Activated T-helper 9 cell treated with anti-CD3 and anti-CD28 coated beads, Interleukin-2, amount 50 U/mL, for 16 hours (primary cell): ENCODE measurements around the gene RARB.

Experiments
- DNase-seq: peaks from one replicate; pipeline ENCODE4 v3.0.0-alpha.2; 2020; ENCODE audit warnings: low read depth

RARB gene

DNA sequence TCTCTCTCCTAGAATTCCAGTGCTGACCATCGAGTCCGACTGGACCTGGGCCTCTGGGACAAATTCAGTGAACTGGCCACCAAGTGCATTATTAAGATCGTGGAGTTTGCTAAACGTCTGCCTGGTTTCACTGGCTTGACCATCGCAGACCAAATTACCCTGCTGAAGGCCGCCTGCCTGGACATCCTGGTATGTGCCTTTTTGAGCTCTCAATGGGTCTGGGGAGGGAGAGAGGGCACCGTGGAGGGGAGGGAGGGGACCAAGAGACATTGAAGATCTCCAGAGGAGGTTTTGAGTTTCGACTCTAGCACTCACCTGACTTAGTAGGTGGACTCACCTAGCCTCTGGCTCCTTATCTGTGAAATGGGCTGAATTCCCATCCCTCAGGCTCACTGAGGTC lies 152.5 kb downstream of the RARB start:
- no peak for DNase-seq

DNA sequence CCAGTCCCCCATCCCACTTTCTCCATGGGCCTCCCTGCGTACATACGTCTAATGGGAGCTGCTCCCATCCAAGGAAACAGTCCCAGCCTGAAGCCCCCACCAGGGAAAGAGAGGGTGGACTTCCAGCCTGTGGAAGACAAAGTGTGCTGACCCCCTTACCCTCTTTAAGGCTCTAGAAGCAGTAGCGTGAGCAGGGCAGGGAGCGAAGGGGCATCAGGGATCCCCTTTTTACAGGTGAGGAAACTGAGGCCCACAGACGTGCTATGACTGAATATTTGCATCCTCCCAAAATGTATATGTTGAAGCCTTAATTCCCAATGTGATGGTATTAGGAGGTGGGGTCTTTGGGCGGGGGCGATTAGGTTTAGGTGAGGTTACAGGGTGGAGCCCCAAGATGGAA lies 153.3 kb downstream of the RARB start:
- DNase-seq, result no peak

DNA sequence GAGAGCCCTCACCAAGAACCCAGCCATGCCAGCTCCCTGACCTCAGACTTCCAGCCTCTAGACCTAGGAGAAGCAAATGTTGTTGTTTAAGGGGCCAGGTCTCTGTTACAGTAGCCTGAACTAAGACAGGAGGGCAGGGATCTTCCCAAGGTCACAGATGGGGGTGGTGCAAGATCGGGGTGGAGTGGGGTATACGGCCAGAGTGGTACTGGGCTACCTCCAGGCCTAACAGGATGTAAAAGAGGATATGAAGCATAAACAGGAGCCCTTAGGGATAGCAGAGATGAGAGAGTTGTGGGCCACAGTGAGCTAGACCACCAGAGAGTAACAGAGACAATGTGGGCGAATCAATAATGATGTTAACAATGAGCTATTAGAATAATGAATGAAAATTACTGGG lies 153.8 kb downstream of the RARB start:
- DNase-seq, result no peak

DNA sequence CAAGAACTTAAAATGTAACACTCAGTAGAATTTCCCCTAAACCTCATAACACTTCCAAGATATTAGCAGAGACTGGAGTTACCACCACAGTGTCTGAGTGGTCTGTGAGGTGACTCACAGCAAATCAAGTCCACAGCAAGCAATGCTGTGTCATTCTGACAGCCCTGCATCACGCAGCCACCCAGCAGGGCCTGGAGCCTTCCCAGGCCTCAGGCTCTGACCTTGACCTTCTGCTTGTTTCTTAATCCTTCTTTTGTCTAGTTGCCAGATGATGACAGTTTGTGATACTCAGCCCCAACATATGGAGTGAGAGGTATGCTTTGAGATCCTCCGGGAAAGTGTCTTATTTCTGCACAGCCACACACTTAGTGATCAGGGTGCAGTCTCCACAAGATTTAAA lies 154.2 kb downstream of the RARB start:
- DNase-seq, result no peak

DNA sequence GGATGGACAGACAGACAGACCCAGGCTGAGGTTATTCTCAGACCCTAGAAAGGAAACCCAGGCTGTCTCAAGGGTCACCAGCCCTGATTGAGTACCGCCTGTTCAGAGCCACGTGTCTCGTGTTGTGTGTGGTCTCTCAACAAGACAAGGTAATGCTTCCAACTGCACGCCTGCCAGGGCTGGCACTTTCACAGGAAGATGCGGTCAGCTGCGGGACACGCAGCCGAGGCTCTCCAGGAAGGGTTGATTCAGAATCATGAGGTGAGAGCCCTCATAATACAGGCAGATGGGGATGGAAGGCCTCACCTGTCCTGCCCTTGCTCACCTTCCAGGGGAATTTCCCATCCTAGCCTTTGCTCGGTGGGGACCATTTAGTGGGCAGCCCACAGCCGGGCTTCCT lies 155.3 kb downstream of the RARB start:
- no peak for DNase-seq

DNA sequence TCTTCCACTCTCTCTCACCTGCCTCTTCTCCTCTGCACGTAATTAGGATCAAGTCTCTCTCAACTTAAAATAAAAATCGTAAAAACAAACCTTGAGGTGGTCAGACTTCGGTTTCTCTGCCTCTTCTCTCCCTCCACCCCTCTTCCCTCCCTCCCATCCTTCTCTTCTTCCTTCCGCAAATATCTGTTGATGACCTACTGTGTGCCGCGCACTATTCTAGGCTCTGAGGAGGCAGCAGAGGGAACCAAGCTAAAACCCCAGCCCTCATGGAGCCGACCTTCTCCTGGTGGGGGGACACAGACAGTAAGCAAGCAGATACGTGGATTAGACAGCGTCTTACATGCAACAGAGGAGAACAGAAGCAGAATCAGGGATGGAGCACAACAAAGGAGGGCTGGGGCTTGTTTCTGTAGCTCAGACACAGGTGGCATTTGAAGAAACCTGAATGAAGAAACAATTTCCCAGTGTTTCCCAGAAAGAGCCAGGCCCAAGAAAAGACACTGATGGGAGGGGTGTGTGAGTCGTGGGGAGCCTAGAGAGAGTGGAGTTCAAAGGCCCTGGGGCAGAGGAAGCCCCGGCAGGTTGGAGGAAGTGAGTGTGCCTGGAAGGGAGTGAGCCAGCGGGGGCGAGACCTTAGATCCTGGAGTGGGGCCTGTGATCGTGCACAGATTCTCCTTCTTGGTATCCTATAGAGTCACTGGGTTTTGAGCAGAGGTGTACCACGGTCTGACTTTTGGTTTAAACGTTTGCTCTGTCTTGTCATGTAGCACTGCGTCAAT lies 156.1 kb downstream of the RARB start:
- no peak for DNase-seq

DNA sequence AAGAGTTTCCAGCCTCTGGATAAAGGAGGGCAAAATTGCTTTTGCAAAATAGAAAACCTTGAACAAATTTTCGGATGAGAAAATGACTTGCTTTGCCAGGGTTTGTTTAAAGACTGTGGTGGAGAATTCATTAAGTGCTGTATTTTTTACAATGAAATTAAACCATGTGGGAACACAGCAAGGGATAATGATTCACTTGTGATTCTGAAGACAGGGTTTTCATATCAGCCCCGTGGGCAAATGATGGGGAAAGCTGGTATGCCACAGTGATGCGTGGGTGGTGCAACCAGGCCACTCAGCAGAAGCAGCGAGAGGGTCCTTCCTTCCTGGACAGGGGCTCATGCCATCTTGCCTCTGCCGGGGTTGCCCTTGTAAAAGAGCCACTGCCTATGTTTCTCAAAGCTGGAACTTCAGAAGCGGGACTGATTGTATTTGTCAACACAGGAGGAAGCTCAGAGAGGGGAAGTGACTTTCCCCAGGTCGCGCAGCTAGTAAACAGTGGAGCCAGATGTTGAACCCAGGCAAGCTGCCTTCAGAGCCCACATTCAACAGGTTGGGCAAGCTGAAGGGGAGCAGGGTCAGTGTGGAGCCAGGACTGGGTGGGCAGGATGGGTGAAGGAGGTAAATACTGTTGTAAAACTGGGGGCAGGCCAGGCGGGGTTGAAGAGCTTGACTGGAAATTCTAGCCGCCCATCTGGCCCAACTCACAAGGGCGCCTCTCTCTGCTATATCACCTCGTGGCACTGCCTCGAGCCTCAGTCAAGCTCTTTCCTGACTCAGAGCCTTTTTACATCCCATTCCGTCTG lies 157.5 kb downstream of the RARB start:
- DNase-seq, result no peak

DNA sequence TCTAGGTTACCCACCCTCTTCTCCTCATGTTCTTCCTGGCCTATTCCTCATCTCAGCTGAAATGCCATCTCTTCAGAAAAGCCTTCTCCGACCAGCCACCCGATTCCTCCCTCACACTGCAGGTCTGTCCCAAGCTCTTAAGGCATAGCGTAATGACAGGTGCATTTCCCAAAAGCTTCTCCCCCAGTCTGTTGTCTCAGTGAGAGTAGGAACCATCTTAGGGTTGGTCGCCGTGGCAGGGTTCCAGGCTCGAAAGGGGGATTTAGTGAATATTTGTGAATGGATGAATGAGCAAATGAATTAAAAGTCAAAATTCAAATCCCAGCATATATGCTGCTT lies 158.1 kb downstream of the RARB start:
- DNase-seq, result no peak

DNA sequence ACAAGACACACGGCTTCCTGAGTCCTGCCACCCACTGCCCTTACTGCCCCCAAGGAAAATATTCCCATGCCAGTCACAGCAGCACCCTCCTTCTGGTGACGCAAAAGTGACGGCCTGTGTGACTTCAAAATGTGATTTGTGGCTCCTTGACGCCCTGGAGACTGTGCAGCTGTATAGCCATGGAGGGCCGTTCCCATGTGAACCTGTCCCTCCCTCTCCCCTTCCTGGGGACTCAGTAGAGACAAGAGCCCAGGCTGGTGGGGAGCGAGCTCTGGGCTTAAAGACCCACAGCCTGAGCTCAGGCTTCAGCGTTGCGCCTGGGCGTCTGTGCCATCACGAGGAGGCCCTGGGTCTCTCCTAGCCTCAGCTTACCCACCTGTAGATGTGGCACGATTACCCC lies 158.5 kb downstream of the RARB start:
- no peak for DNase-seq

DNA sequence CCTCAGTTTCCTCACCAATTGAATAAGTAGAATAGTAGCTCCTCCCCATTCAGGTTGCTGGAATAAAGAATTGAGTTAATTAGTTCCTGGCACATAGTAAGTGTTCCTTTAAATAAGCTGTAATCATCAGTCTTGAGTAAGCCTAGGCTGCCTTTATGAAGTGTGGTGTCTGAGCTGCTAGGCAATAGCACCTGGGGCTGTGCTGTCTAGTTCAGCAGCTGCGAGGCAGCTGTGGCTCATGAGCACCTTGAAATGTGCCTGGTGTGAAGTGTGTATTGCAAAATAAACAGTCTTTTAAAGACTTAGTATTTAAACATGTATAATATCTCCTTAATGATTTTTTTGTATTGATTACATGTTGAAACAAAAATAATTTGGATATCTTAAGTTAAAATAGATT lies 159.0 kb downstream of the RARB start:
- DNase-seq, result no peak

DNA sequence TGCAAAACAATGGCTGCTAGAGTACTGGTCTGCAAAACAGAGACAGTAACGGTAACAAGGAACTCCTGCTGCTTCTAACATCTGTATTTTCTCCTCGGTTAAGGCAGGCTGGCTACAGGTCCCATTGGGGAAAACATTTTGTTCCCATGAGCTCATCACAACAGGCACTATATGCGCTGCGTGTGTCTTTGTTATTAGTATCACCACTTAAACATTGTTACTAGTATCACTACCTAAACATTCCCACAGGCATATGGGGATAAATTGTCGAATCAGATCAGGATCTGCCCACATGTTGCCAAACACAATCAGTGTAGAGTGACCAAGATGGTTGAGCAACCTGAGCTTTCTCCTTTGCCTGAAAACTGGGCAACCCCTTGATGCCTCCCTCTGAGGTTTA lies 159.5 kb downstream of the RARB start:
- no peak for DNase-seq

DNA sequence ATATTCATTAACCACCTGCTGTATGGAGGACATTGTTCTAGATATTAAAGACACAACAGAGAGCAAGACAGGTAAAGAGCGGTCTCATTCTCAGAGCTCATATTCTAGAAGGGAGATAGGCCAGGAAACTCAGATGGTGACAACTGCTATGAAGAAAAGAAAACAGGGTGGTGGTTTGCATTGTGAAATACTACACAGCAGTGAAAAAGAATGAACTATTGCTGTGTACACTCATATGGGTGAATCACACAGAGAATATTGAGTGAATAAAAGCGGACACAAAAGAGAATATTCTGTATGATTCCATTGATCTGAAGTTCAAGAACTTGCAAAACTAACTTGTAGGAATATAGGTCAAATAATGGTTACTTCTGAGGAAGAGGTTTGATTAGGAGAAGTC lies 159.9 kb downstream of the RARB start:
- DNase-seq, result no peak

DNA sequence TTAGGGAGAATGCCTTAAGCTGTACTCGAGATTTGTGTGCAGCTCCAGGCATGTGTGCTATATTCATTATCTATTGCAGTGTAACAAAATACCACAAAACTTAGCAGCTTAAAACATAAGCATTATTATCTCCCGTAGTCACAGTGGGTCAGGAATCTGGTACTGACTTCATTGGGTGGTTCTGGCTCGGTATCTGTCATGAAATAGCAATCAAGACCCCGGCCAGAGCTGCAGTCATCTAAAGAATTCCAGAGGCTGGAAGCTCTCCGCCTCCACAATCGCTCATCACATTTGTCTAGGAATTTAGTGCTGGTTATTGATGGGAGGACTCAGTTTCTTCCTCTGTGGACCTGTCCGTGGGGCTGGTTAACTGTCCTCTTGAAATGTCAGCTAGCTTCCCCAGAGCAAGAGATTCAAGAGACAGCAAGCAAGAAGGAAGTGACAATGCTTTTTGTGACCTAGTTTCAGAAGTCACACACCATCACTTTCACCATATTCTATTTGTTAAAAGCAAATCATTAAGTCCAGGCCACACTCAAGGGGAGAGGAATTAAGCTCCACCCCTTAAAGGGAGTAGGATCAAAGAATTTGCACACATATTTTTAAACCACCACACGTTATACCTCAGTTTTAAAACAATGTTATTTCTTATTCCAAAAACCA lies 160.5 kb downstream of the RARB start:
- DNase-seq, result no peak

DNA sequence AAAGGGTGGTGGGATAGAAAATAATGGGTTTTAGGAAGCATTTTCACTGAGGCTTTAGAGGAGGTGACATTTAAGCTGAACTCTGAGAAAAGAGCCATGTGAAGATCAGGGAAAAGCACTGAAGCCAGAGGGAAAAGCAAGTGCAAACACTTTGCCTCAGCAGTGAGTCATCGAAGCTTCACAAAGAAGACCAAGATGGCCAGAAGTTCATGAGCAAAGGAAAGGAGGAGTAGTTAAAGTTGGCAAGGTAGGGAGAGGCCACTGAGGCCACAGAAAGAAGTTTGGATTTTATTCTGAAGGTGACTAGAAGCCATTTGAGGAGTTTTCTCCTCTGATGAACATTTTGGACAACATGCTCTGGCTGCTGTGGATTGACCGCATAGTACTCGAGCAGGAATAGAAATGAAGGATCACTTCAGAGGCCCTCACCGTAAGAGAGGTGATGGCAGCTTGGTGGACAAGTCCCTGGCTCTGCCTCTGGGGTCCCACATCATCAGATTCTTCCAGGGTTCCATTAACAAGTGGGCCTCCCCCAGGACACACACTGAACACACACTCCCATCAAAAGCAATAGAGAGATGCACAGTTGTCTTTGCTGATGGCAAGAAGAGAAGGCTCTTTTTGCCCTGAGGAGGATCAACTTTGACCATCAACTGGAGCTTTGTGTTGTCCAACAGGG lies 161.2 kb downstream of the RARB start:
- no peak for DNase-seq

DNA sequence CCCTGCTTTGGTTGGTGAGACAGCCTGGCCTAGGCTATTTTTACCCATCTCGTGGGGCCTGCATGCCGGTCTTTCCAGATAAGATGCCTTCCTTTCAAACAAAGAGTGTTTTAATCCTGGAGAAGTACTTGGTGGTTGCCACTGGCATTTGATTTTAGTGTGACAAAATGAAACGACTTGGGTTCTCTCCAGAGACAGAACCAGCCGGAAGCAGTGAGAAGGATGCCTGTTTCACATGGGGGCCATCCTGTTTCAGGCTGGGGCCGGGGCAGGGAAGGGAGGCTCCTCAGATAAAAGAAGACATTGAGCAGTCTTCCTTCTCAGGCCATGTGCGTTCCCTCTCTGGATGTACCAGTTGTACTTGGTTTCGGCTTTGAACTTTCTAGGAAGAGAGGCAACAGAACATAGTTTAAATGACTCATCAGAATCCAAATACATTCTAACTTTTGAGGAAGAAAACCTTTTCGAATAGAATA lies 161.8 kb downstream of the RARB start:
- no peak for DNase-seq

DNA sequence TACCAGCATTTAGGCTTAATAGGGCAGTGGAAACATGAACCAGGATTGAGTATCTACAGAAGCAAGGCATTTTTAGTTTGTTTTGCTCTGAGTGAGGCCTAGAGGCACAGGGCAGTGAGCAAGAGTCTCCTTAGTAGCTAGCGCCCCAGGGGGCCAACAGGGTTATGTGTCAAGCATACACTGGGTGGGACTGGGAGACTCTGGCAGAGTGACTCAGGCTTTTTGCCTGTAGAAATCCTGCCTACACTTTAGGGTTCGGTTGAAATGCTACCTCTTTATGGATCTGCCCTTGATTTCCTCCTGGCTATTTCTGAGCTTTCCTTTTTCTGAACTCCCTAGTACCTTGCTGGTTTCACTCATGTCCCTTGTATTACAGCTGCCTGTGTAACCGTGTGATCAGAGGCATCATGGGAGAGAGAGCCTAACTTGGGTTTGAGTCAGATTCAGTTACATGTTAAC lies 164.5 kb downstream of the RARB start:
- no peak for DNase-seq

DNA sequence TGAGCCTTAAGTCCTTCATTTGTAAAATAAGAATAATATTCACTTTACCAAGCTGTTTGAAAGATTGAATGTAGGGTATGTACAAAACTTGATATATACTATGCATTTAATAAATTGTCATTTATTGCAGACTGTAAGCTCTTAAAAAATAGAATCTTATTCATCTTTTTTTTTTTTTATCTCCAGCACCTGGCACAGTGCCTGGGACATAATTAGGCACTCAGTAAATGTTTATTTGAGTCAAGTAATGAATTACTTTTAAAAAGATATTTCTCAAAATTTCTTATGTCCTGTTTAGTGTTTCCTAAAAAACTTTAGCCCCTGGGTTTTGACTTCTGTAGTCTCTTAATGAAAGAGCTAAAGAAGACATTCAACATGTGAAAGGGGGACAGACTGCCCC lies 164.9 kb downstream of the RARB start:
- no peak for DNase-seq

DNA sequence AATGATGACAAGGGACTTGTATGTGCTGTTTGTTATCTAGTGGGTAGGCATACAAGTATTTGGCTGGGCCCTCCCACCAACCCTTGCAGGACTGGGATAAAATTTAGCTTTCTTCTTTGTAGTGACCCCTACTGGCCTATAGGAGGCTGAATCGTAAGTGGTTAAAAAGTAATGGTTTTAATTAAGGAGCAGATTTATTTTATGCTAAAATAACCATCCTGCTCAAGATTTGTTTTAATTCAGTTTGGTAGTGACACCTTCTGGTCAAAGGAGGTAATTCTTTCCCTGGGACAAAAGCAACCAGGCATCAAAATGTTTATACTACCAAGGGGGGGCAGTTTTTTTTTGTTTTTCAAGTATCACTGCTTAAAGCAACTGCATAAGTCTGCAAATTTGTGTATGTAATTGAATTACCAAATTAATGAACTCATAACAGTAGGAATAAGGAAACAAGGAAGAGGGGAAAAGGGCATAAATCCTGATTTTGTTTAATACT lies 166.0 kb downstream of the RARB start:
- no peak for DNase-seq

DNA sequence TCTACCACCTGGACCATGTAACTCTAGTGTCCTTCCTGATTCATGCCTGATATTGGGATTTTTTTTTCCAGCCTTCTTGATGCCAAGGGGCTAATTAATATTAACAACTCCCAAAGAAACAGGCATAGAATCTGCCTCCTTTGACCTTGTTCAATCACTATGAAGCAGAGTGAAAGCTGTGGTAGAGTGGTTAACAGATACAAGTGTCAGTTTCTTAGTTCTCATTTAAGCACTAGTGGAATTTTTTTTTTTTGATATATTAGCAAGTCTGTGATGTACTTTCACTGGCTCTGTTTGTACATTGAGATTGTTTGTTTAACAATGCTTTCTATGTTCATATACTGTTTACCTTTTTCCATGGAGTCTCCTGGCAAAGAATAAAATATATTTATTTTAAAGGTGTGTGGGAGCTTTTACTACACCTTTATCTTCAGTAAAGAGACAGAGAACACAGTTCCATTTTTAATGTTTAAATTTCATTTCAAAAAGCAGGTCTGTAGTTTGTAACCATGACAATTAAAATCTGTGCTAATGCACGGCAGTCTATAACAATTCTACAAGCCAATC lies 169.6 kb downstream of the RARB start:
- DNase-seq, result no peak

DNA sequence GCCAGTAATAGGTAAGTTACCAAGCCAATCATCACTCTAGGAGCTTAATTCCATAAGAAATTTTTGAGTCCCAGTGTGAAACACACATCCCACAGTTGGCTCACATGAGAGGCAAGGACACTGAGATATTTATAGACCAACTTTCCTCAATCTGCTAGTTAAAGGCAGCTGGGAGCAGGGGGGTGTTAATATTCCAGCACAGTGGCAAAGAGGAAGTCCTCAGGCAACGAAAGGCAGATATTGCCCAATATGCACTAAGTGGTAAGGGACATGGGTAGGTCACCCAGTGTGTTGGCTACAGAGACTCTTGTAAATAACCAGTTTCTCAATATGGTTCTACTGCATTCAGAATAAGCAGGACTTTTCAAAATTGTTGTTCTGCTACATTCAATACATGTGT lies 175.6 kb downstream of the RARB start:
- no peak for DNase-seq

DNA sequence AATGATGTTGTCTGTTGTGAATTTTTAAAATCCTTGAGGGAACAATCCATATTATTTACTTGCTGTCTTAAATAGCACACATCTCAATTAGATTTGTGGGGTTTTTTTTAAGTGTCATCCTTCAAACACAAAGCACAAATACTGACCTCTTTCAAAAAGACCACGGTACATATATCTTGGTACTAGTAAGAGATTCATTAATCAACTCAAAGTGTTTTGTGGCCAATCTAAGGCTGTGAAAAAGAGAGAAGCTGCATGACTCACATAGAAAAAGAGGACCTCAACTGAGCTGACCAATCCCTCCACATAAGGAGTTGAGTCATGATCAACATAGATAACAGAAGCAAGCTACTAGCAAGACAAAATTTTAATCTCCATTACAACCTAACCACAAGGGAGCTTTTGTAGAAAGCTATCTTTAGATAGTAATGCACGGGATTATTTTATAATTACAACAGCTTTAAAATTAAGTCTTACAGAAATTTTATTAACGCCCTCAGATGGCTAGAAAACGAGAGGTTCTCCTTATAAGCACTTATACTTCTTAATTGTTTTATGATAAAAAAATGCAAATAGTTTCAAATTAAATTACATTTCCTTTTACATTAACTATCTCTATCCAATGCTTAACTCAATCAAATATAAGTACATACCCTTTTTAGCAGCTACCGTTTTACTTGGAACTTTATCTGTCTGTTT lies 176.2 kb downstream of the RARB start:
- no peak for DNase-seq
